ENCODE measurements around the gene TBC1D1.

- TF ChIP-seq CTCF (IDR thresholded peaks at IDR 0.05; ENCODE audit: extremely low read depth in 1 of 2, insufficient read depth in 1 of 2, low read depth in 1 of 2, low read length in 2 of 2), result no peak
- no peak for TF ChIP-seq EZH2 (IDR thresholded peaks at IDR 0.05; ENCODE audit: borderline replicate concordance, low read depth, low read length, severe bottlenecking)
- TF ChIP-seq POLR2A (IDR thresholded peaks at IDR 0.05; ENCODE audit: low read depth, low read length), result no peak
- no peak for TF ChIP-seq JUN (IDR thresholded peaks at IDR 0.05; ENCODE audit: borderline replicate concordance, insufficient read depth, insufficient read length, low read depth)
- no peak for TF ChIP-seq MAX (IDR thresholded peaks at IDR 0.05; ENCODE audit: insufficient read depth, insufficient read length)
- TF ChIP-seq POLR2AphosphoS5 (IDR thresholded peaks at IDR 0.05; ENCODE audit: insufficient read depth, low read depth, low read length), result no peak
- no peak for TF ChIP-seq GATA2 (IDR thresholded peaks at IDR 0.05; ENCODE audit: insufficient read depth, insufficient read length, low read depth, low read length)
- no peak for TF ChIP-seq MYC (IDR thresholded peaks at IDR 0.05; ENCODE audit: low read depth, low read length)
These were observed 156.0 kb downstream of the TBC1D1 start for GRCh38 chr4:38046727-38047489.

Data from endothelial cell of umbilical vein (primary cell).